Hepatocyte (in vitro differentiated cells): Measurements from ENCODE around the gene PIGC. TPM values are rescaled to one million over a fixed set of nuclear protein-coding genes. Genes with fewer than 3 reads are reported as not detected.

Source experiments
- DNase-seq: peaks from one replicate; pipeline ENCODE4 v3.0.0-alpha.2; 2016; ENCODE audit warnings: low spot score
- H2AFZ ChIP-seq: fragments of 200-600 bp; sonication (generic); 2 replicates; pipeline ENCODE4 v1.6.0; 2016; ENCODE audit warnings: antibody characterized with exemption, mild to moderate bottlenecking
- H3K27ac ChIP-seq: fragments of 200-600 bp; sonication (generic); 2 replicates; pipeline ENCODE4 v1.5.1; 2016; ENCODE audit warnings: mild to moderate bottlenecking
- H3K27me3 ChIP-seq: fragments of 200-600 bp; sonication (generic); 2 replicates; pipeline ENCODE4 v1.6.1; 2016
- H3K36me3 ChIP-seq: fragments of 200-600 bp; sonication (generic); replicated peaks from 2 replicates; pipeline ENCODE4 v1.5.1; 2016; ENCODE audit warnings: low read depth; ENCODE audit not compliant: insufficient read depth
- H3K4me1 ChIP-seq: fragments of 200-600 bp; sonication (generic); 2 replicates; pipeline ENCODE4 v1.5.1; 2016; ENCODE audit warnings: mild to moderate bottlenecking, moderate library complexity; ENCODE audit not compliant: insufficient read depth
- H3K4me2 ChIP-seq: fragments of 200-600 bp; sonication (generic); 2 replicates; pipeline ENCODE4 v1.6.0; 2016
- H3K4me3 ChIP-seq: fragments of 200-600 bp; sonication (generic); 2 replicates; pipeline ENCODE4 v1.5.1; 2016; ENCODE audit warnings: mild to moderate bottlenecking
- H3K79me2 ChIP-seq: fragments of 200-600 bp; sonication (generic); 2 replicates; pipeline ENCODE4 v1.6.0; 2017; ENCODE audit warnings: mild to moderate bottlenecking
- H3K9me2 ChIP-seq: fragments of 200-600 bp; sonication (generic); replicated peaks from 2 replicates; pipeline ENCODE4 v1.6.0; 2017; ENCODE audit warnings: mild to moderate bottlenecking; ENCODE audit not compliant: insufficient read depth
- H3K9me3 ChIP-seq: fragments of 200-600 bp; sonication (generic); 2 replicates; pipeline ENCODE4 v1.5.1; 2016; ENCODE audit warnings: low read depth, mild to moderate bottlenecking
- H4K20me1 ChIP-seq: fragments of 200-600 bp; sonication (generic); 2 replicates; pipeline ENCODE4 v1.6.0; 2016; ENCODE audit warnings: mild to moderate bottlenecking; ENCODE audit not compliant: insufficient read depth, poor library complexity, severe bottlenecking
- CTCF ChIP-seq: fragments of 200-600 bp; sonication (generic); IDR thresholded peaks from 2 replicates; pipeline ENCODE4 v1.5.1; 2016; ENCODE audit warnings: antibody characterized with exemption, mild to moderate bottlenecking; ENCODE audit not compliant: poor library complexity
- EZH2 ChIP-seq: fragments of 200-600 bp; sonication (generic); IDR thresholded peaks from 2 replicates; pipeline ENCODE4 v1.6.1; 2016; ENCODE audit warnings: antibody characterized with exemption, mild to moderate bottlenecking, borderline replicate concordance
- EZH2phosphoT487 ChIP-seq: fragments of 200-600 bp; sonication (generic); IDR thresholded peaks from one replicate; pipeline ENCODE4 v1.6.1; 2018; ENCODE audit warnings: antibody characterized with exemption, mild to moderate bottlenecking, low read depth, moderate library complexity; ENCODE audit not compliant: unreplicated experiment, severe bottlenecking
- WGBS: methylation state at CpG from one replicate; pipeline ENCODE4 v1.1.6; 2016; ENCODE audit warnings: low lambda C conversion rate; ENCODE audit errors: missing lambda C conversion rate; 5-methylcytosine and 5-hydroxymethylcytosine counted together
- polyA plus RNA-seq: library from polyadenylated mRNA; unstranded; fragments of >200 nt; fragmentation: Nextera tagmentation; extraction: Ambion mirVana; gene quantifications from 2 replicates; pipeline ENCODE4 v1.2.1, GENCODE V29; 2016
- total RNA-seq: library from RNA; depleted of rRNA; stranded (reverse); fragments of >200 nt; gene quantifications from 2 replicates; pipeline ENCODE4 v1.2.3, GENCODE V29; 2014

The PIGC gene
- total and polyA plus RNA-seq, 2 experiments from 2014 or later = 42.0 to 47.0 TPM

- TF ChIP-seq CTCF = no peak
- TF ChIP-seq EZH2 = no peak
- no peak for TF ChIP-seq EZH2phosphoT487
- Histone ChIP-seq H3K9me2 (no peaks in the 10 kb centered on the region), H3K27ac (peak overlapping the region; percentile 97), H3K36me3 (no peaks in the 10 kb centered on the region), H3K4me2 (peak overlapping the region; percentile 54), H3K9me3 (no peaks in the 10 kb centered on the region), H3K79me2 (no peaks in the 10 kb centered on the region), H3K4me1 (peaks cover 42% of the 10 kb centered on the region), H3K4me3 (no peak overlapping the region), H2AFZ (no peak overlapping the region), H4K20me1 (no peaks in the 10 kb centered on the region), H3K27me3 (no peaks in the 10 kb centered on the region)
- DNase-seq = peak; percentile 76
- WGBS = 41% methylated on average over 6 of the region's 6 CpGs
Observed at GRCh38 chr1:172448995-172449584, 5.2 kb upstream of the PIGC start.

DNA sequence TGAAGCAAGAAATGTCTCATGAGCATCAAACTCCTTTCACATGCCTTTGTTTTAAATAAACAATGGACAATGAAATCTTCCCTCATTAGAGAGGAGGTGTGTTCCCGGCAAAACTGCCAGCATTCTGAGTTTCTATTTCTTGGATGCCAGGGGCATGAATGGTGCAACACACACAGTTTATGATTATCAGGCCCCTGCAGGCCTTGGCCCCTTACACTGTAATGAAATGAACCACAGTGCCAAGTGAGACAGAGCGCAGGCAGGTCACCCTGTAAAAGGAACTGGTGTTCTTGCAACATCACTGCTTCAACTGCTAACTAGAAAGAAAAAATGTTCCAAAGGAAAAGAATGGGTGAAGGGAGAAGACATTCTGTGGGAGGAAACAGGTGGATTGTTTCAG lies 3.8 kb upstream of the PIGC start:
- peak overlapping the region; percentile 97 for H3K27ac ChIP-seq
- H3K79me2 ChIP-seq = peaks cover 12% of the 10 kb centered on the region
- no peaks in the 10 kb centered on the region for H3K9me3 ChIP-seq
- DNase-seq = no peak
- no peak overlapping the region for H2AFZ ChIP-seq
- H3K27me3 ChIP-seq = no peaks in the 10 kb centered on the region
- H3K9me2 ChIP-seq = no peaks in the 10 kb centered on the region
- H4K20me1 ChIP-seq = no peaks in the 10 kb centered on the region
- H3K36me3 ChIP-seq = no peaks in the 10 kb centered on the region
- peaks cover 36% of the 10 kb centered on the region for H3K4me1 ChIP-seq
- 84% methylated on average over 2 of the region's 2 CpGs for WGBS
- no peak overlapping the region for H3K4me3 ChIP-seq
- no peak overlapping the region for H3K4me2 ChIP-seq
- no peak for TF ChIP-seq EZH2phosphoT487
- TF ChIP-seq CTCF = no peak
- no peak for TF ChIP-seq EZH2

DNA sequence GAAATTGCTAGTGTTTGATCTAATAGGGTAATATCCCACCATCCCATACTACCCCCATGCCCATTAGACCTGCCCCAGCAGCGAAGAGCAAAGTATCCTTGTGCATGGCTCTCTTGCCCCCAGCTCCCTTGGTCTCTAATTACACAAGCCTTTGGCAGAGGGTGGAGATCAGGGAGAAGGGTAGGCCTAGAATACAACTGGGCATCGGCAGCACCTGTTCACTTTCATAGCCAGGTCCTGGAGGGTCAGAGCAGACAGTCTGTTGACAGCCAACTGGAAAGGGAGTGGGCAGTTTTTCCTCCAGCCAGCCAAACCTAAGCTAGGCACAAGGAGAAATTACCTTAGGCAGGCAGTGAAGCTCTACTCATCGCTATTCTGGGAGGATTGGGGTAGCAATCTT lies 2.7 kb upstream of the PIGC start:
- Histone ChIP-seq H3K4me3 (no peak overlapping the region), H3K79me2 (peaks cover 21% of the 10 kb centered on the region), H3K36me3 (no peaks in the 10 kb centered on the region), H3K9me3 (no peaks in the 10 kb centered on the region), H3K27ac (peak overlapping the region; percentile 97), H3K27me3 (no peaks in the 10 kb centered on the region), H4K20me1 (no peaks in the 10 kb centered on the region), H3K4me1 (peaks cover 28% of the 10 kb centered on the region), H3K4me2 (no peak overlapping the region), H2AFZ (no peak overlapping the region), H3K9me2 (no peaks in the 10 kb centered on the region)
- 85% methylated on average over 3 of the region's 3 CpGs for WGBS
- no peak for DNase-seq
- TF ChIP-seq EZH2phosphoT487 (no peak), CTCF (no peak), EZH2 (no peak)
